Measurements from ENCODE around the gene SKI. TPM values are rescaled to one million over a fixed set of nuclear protein-coding genes. Genes with fewer than 3 reads are reported as not detected.

SKI gene
- total and polyA plus RNA-seq, 9 of the 15 experiments (the other 6 are each of a cell fraction or from before 2014, with no cell fraction given), result 0.10 to 60.5 (median 4.6) TPM

- Histone ChIP-seq H2AFZ (ENCODE audit: low read depth, low read length) (no peak overlapping the region), H3K9me1 (ENCODE audit: control insufficient read depth, insufficient read depth, low read length) (peaks cover 16% of the 10 kb centered on the region), H3K36me3 (ENCODE audit: control insufficient read depth, insufficient read depth, low read length) (peaks cover 10% of the 10 kb centered on the region; the same call in 2 of the 3 replicates), H3K4me1 (replicated peaks in 1 of 2; ENCODE audit: control insufficient read depth in 2 of 2, insufficient read depth in 2 of 2, low read length in 2 of 2) (peaks cover 20 to 44% of the 10 kb centered on the region in 2 experiments), H3K9me3 (replicated peaks; ENCODE audit: control insufficient read depth, insufficient read depth, low read depth, low read length) (peaks cover 14% of the 10 kb centered on the region), H4K20me1 (replicated peaks; ENCODE audit: control insufficient read depth, insufficient read depth, low read length) (peaks cover 26% of the 10 kb centered on the region), H3K4me3 (no peak overlapping the region), H3K79me2 (ENCODE audit: control insufficient read depth, insufficient read depth, low read length) (peaks cover 97% of the 10 kb centered on the region), H3K27me3 (ENCODE audit: control insufficient read depth in 2 of 2, insufficient read depth in 2 of 2, low read length in 2 of 2) (no peaks in the 10 kb centered on the region), H3K9ac (ENCODE audit: insufficient read depth in 1 of 2, low read depth in 2 of 2, low read length in 2 of 2) (0 out of 4 replicates have a peak overlapping the region, but pooled peaks of 1 of the 2 experiments have one; percentile 3), H3K4me2 (ENCODE audit: insufficient read depth, low read length) (no peak overlapping the region), H3K27ac (ENCODE audit: extremely low read depth, low read depth, low read length) (peak overlapping the region; percentile 85; the same call in 1 of the 3 replicates)
- no peak for FAIRE-seq
- intact Hi-C loops (cut with micrococcal nuclease), result no loop called here
- ATAC-seq, result no peak
- BruUV-seq (replicated peaks), result no TSS peak
- in situ Hi-C loops (cut with MboI), result no loop called here
- ChIA-PET POLR2A (interaction anchor here (0.6 to 2.0 kb wide), 2 partner anchors 18 to 62 kb away, joined by 3 to 5 read pairs; no protein-coding TSS in a partner anchor), CTCF (ENCODE audit: low intra/inter-chr PET ratio) (no interaction called here)
- peak; percentile 56; the same call in 1 of the 2 replicates for TF ChIP-seq ZBTB33 (CRISPR knock-in tag; IDR thresholded peaks at IDR 0.05)
- no peak for TF ChIP-seq ZNF277 (CRISPR knock-in tag; IDR thresholded peaks at IDR 0.05; ENCODE audit: borderline replicate concordance)
- no peak for DNase-seq (ENCODE audit: extremely low read depth in 1 of 4, low spot score in 3 of 4)
- WGBS (ENCODE audit: insufficient coverage, low coverage, missing lambda C conversion rate), result 83% methylated on average over 18 of the region's 20 CpGs
Measured at GRCh38 chr1:2257245-2257627, 29.1 kb downstream of the SKI start.

Measured in K562 (cell line).